T-helper 2 cell treated with Interferon-gamma antibody and Interleukin-4, amounts not matched to agents 5 μg/mL and 100 μg/mL, for 36 hours (primary cell): ENCODE results near the gene CDH13.

ENCODE experiments used
- DNase-seq: peaks from one replicate; pipeline ENCODE4 v3.0.0; 2021; ENCODE audit warnings: low spot score
- H3K27ac Mint-ChIP-seq: one replicate; pipeline ENCODE4 v1.8.0; 2021; ENCODE audit warnings: mild to moderate bottlenecking, mixed read lengths
- H3K27me3 Mint-ChIP-seq: one replicate; pipeline ENCODE4 v1.8.0; 2021; ENCODE audit warnings: low read depth, mixed read lengths
- H3K36me3 Mint-ChIP-seq: one replicate; pipeline ENCODE4 v1.8.0; 2021; ENCODE audit warnings: low read depth, mixed read lengths
- H3K4me1 Mint-ChIP-seq: one replicate; pipeline ENCODE4 v1.8.0; 2021; ENCODE audit warnings: low read depth, mixed read lengths
- H3K4me3 Mint-ChIP-seq: one replicate; pipeline ENCODE4 v1.8.0; 2022; ENCODE audit warnings: mild to moderate bottlenecking, moderate library complexity, mixed read lengths
- H3K9me3 Mint-ChIP-seq: one replicate; pipeline ENCODE4 v1.8.0; 2021; ENCODE audit warnings: mixed read lengths

CDH13 gene

DNA sequence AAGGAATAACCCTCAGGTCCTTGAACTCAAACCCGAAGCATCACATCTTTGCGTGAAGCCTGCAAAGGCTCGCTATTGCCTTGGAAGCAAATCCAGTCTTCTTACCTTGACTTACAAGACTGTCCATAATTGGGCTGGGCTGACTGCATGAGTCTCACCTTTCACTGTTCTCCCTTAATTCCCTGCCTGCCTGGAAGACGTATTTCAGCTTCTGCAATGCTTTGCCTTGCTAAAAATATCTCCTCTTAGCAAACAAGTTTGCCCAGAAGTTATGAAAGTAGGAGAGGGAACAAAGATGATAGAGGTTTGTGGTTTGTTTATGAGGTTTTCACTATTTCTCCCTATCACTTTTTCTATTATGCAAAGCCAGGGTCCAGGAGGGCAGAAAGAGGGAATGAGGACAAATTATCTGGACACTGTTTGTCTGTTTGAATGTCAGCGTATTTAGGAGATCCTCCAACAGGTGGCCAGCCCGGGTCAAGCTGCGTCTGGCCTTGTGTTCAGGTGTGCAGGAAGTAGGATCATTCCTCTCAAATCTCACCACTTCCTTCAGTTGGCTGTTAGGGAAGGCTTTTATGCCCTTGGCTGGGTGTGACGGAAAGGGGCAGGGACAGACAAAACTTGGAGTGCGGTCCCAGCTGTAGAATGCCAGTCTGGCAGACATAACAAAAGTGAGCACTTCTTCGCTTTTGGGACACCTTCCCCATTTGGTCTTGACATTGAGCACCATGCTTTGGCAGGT, 488.9 kb downstream of the CDH13 start:
- DNase-seq = no peak
- no peaks in the 10 kb centered on the region for H3K4me1 Mint-ChIP-seq
- no peaks in the 10 kb centered on the region for H3K9me3 Mint-ChIP-seq
- no peak overlapping the region for H3K4me3 Mint-ChIP-seq
- no peak overlapping the region for H3K27ac Mint-ChIP-seq
- no peaks in the 10 kb centered on the region for H3K36me3 Mint-ChIP-seq
- H3K27me3 Mint-ChIP-seq = no peaks in the 10 kb centered on the region

DNA sequence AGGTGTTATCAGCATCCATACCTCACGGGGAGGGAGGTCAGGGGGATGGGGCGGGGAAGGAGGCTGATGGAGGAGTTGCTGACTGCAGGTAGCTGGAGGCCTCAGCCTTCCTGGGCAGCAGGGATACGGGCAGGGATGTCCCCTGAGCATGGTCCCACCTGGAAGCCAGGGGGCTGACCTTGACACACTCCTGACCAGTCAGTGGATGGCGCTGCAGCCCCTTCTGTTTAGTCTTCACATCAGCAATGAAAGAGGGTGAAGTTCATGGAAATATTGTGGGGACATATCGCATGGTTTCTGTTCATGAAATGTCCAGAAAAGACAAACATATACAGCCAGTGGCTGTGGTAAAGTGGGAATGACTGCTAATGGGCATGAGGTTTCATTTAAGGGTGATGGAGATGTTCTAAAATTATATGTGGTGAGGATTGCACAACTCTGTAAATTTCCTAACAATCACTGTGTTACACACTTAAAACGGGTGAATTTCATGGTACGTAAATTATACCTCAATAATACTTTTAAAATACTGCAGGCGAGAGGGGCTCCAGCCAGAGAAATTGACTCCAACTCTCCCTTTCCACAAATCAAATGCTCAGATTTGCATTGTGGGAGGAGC, 489.6 kb downstream of the CDH13 start:
- no peaks in the 10 kb centered on the region for H3K9me3 Mint-ChIP-seq
- H3K27ac Mint-ChIP-seq = no peak overlapping the region
- no peak for DNase-seq
- H3K36me3 Mint-ChIP-seq = no peaks in the 10 kb centered on the region
- H3K4me1 Mint-ChIP-seq = no peaks in the 10 kb centered on the region
- H3K4me3 Mint-ChIP-seq = no peak overlapping the region
- H3K27me3 Mint-ChIP-seq = no peaks in the 10 kb centered on the region

DNA sequence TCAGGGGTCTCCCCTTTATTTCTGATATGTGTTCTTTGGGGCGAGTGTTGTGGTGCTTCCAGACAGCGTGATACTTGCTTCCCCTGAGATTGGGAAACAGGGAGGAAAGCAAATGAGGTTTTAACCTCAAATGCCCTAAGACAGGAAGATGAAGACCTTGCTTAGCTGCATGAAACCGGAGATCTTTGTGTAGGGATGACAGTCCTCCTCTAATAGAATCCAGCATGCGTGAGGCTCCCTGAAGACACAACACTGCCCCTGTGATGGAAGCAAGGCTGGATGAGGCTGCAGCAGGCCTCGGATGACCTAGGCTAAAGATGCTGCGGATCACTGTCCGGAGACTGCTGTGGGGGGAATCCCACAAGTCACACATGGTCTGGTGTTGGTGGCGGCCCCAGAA, 491.0 kb downstream of the CDH13 start:
- H3K4me1 Mint-ChIP-seq = no peaks in the 10 kb centered on the region
- no peak for DNase-seq
- H3K9me3 Mint-ChIP-seq = no peaks in the 10 kb centered on the region
- no peak overlapping the region for H3K4me3 Mint-ChIP-seq
- no peaks in the 10 kb centered on the region for H3K36me3 Mint-ChIP-seq
- H3K27ac Mint-ChIP-seq = no peak overlapping the region
- no peaks in the 10 kb centered on the region for H3K27me3 Mint-ChIP-seq

DNA sequence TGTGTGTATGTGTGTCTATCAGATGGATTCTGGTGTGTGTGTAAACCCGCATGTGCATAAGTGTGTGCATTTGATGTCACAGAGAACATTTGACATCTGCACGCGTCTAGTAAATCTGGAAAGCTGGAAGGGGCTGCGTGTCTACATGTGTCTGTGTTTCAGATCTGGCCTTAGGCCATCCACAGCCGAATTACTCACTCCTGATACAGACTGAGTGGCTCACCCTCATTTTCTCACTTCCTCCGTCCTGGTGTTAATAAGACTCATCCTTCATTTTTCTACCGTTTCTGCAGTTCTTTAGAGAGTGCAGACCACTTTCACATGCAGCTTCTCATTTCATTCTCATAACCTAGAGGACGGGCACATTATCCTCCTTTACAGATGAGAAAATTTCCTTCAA, 491.6 kb downstream of the CDH13 start:
- Mint-ChIP-seq H3K9me3 (peaks cover under 1% of the 10 kb centered on the region), H3K4me1 (no peaks in the 10 kb centered on the region), H3K36me3 (no peaks in the 10 kb centered on the region), H3K27ac (no peak overlapping the region), H3K27me3 (no peaks in the 10 kb centered on the region), H3K4me3 (no peak overlapping the region)
- DNase-seq = no peak

DNA sequence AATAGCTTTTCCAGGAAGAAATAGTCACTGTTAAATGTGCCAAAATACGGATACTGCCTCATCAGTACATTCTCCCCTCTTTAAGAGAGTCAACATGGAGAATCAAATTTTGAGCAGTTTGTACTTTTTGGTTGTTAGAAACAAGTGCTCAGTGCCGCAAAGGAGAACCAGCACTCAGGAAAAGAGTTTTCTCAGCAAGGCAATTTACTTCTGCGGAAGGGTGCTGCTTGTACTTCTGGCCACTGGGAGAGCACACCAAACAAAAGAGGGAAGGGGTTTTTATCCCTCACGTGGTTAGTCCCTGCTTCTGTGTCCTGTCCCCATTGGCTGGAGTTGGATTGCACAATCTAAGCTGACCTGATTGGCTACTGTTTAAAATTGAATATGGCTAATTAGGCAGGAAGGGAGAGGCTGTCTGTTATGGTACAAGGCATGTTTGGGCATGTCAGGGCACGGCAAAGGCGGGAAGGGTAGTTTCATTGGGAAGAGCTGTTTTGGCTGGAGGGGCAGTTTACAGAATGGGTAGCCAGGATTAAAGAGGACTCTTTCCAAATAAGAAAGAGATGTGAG, 499.3 kb downstream of the CDH13 start:
- Mint-ChIP-seq H3K36me3 (no peaks in the 10 kb centered on the region), H3K4me1 (no peaks in the 10 kb centered on the region), H3K4me3 (no peak overlapping the region), H3K9me3 (peaks cover 27% of the 10 kb centered on the region), H3K27me3 (no peaks in the 10 kb centered on the region), H3K27ac (no peak overlapping the region)
- DNase-seq = no peak

DNA sequence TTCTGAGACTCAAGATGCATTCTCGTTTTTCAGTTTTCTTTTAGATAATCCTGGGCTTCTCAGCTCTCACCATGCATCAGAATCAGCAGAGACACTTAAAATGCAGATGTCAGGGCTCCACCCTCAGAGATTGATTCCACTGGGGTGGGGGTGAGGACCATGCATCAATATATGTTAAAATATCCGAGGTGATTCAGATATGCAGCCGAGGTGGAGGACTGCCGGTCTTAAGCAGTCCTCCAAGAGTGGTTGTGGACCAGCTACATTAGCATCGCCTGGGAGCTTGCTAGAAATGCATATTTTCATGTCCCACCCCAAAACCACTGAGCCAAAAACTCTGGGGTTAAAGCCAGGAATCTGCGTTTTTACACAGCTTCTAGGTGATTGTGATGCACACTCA, 501.3 kb downstream of the CDH13 start:
- no peak for DNase-seq
- Mint-ChIP-seq H3K9me3 (peaks cover 27% of the 10 kb centered on the region), H3K4me3 (no peak overlapping the region), H3K27ac (no peak overlapping the region), H3K4me1 (no peaks in the 10 kb centered on the region), H3K27me3 (no peaks in the 10 kb centered on the region), H3K36me3 (no peaks in the 10 kb centered on the region)

DNA sequence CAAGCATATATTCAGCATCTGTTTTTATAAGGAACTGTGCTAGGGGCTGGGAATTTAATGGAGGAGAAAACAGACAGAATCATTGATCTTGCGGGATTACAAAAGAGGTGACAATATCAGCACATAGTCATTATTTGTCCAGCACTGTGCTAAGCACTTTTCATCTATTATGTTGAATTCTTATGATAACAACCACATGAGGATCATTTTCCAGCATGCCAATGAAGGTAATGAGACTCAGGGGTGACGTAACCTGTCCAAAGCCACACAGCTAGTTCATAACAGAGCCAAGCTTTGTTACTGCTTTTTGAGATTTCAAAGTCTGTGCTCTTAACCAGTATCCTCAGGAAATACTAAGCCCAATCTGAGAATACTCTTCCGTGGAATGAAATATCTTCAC, 503.3 kb downstream of the CDH13 start:
- H3K4me1 Mint-ChIP-seq = no peaks in the 10 kb centered on the region
- H3K9me3 Mint-ChIP-seq = peaks cover 21% of the 10 kb centered on the region
- H3K4me3 Mint-ChIP-seq = no peak overlapping the region
- DNase-seq = no peak
- no peaks in the 10 kb centered on the region for H3K27me3 Mint-ChIP-seq
- no peak overlapping the region for H3K27ac Mint-ChIP-seq
- H3K36me3 Mint-ChIP-seq = no peaks in the 10 kb centered on the region

DNA sequence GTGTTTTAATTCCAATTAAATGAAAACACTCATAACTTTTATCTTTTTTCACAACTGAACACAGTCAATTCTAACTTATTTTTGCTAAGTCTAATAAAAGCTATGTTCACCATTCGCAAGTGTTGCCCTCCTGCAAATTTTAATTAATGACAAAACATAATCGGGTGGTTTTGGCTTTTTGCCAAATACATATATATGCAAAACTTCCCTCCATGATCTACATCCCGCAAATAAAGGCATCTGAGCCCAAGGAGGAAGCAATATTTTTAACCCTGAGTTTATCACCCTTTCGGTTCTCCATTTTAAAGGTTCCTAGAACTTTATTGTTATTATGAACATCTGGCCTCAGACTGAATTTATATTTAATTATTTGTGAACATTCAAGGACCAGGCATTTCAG, 507.9 kb downstream of the CDH13 start:
- Mint-ChIP-seq H3K36me3 (no peaks in the 10 kb centered on the region), H3K9me3 (peaks cover 3% of the 10 kb centered on the region), H3K27ac (no peak overlapping the region), H3K27me3 (peaks cover 2% of the 10 kb centered on the region), H3K4me1 (peaks cover 6% of the 10 kb centered on the region), H3K4me3 (no peak overlapping the region)
- no peak for DNase-seq

DNA sequence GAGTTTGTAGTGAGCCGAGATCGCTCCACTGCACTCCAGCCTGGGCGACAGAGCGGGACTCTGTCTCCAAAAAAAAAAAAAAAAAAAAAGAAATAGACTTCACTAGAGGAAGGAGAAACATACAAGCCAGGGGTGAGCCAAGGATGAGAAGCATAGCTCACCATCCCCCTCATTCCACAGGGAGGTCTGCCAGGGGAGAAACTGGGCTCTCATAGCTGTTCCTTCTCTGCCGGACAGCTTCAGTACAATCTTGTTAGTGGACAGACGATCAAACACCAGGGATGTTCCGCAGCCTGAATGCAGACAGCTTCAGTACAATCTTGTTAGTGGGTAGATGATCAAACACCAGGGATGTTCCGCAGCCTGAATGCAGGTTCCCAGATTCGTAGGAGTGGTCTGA, 509.6 kb downstream of the CDH13 start:
- Mint-ChIP-seq H3K27me3 (peaks cover 2% of the 10 kb centered on the region), H3K4me1 (peaks cover 6% of the 10 kb centered on the region), H3K9me3 (peaks cover 3% of the 10 kb centered on the region), H3K27ac (no peak overlapping the region), H3K36me3 (no peaks in the 10 kb centered on the region), H3K4me3 (no peak overlapping the region)
- DNase-seq = no peak

DNA sequence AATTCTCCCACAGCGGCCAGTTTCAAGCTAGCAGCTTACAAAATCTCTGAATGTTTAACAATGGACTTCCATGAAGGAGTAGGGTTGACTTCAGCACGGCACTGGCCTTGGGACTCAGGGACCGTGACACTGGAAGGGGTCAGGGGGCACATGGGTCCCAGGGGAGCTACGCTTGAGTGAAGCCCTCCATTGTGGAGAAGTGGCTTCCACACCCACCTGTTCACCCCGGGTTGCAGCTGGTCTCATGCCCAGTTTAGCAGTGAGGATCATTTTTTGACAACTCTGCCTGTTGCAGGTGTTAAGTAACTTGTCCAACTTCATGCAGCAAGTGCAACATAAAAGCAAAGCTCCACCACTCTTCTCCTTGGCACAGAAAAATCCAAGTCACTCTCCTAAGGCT, 510.2 kb downstream of the CDH13 start:
- Mint-ChIP-seq H3K27me3 (peaks cover 2% of the 10 kb centered on the region), H3K36me3 (no peaks in the 10 kb centered on the region), H3K27ac (no peak overlapping the region), H3K9me3 (peaks cover 3% of the 10 kb centered on the region), H3K4me3 (peak overlapping the region; percentile 63), H3K4me1 (peaks cover 6% of the 10 kb centered on the region)
- no peak for DNase-seq

DNA sequence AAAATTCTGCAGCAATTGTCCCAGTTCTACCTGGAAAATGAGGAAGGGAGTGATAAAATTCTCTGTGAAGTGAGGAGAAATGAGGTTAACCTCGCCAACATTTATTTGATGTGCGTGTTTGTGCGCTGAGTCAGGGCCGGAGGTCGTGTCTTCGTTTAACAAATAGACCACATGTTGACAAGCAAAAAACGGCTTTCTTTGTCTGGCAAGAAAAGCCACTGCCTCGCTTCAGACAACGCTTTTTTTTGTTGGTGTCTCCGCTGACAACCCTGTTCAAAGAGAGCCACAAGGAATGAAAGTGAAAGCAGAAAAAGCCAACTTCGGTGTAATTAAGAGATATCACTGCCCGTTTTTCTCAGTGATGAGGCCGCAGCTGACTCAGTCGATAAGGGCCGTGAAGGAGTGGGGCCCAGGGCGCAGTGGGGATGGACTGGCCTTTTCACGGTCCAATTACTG, 510.6 kb downstream of the CDH13 start:
- peaks cover 2% of the 10 kb centered on the region for H3K27me3 Mint-ChIP-seq
- peak overlapping the region; percentile 63 for H3K4me3 Mint-ChIP-seq
- peak overlapping the region; percentile 89 for H3K27ac Mint-ChIP-seq
- H3K36me3 Mint-ChIP-seq = no peaks in the 10 kb centered on the region
- DNase-seq = peak; percentile 6
- H3K4me1 Mint-ChIP-seq = peaks cover 6% of the 10 kb centered on the region
- H3K9me3 Mint-ChIP-seq = peaks cover 3% of the 10 kb centered on the region

DNA sequence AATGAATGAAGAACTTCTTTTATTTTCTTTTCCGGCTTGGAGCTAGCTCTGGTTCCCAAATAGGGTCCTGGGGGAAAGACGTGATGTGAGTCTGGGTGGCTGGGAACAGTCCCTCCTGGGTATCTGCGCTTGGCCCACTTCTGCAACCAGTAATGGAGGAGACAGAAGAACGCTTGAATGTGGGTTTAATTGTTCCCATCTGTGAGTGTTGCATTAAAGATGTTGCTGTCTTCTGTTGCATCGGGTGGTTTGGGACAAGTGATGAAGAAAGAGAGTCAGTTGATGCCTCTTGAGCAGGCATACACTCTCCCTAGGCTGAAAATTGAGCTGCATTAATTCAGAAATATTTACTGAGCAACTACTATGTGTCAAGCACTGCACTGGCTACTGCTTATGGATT, 511.1 kb downstream of the CDH13 start:
- H3K4me1 Mint-ChIP-seq = peaks cover 6% of the 10 kb centered on the region
- H3K36me3 Mint-ChIP-seq = no peaks in the 10 kb centered on the region
- DNase-seq = no peak
- peaks cover 3% of the 10 kb centered on the region for H3K9me3 Mint-ChIP-seq
- H3K27me3 Mint-ChIP-seq = peaks cover 2% of the 10 kb centered on the region
- H3K27ac Mint-ChIP-seq = no peak overlapping the region
- H3K4me3 Mint-ChIP-seq = peak overlapping the region; percentile 63

DNA sequence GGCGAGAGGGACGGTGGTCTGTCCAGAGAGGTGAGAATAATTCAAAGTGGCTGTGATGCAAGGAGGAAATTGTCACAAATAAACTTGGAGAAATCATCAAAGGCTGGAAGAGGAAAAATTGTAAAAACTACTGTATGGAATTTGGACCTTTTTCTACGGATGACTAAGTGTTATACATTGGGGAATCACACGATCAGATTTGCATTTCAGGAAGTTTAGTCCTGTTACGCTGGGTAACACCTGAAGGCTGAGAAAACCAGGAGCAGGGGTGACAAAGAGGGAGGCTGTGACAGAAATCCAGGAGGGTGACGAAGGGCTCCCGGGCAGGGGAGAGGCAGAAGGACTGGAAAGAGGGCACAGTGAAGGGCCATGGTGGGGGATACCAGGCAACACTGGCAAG, 511.7 kb downstream of the CDH13 start:
- H3K27ac Mint-ChIP-seq = no peak overlapping the region

DNA sequence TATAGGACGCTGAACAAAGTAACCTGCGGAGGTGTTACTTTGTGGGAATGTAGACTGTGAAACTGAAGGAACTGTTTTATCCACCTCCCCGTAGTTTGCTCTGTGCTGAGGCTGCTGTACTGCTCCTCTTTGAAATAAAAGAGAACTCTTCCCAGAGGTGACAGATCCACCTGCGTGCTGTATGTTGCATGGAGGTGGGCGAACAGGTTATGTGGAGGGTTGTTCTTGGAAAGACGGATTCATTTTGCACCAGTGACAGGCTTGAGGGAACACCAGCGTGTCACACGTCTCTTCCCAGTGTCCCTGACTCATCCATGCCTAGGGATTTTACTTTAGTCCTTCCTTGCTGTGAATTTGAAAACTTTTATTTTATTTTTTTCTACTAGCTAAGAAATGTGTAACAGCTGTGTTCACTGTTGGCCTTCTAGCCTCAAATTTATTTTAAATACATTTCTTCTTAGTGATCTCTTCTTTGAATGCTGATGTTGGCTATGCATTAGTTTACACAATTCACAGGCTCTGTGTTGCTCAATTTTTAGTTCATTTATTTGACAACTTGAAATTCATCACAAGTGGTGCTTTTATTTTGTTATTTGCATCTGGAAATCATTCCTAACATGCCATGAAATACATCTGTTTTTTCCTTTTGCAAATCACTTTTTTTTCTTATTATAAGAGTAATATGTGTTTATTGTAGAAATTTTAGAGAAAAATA, 512.4 kb downstream of the CDH13 start:
- DNase-seq = no peak
- H3K4me3 Mint-ChIP-seq = no peak overlapping the region
- peaks cover 2% of the 10 kb centered on the region for H3K27me3 Mint-ChIP-seq
- no peak overlapping the region for H3K27ac Mint-ChIP-seq
- H3K9me3 Mint-ChIP-seq = peaks cover 3% of the 10 kb centered on the region
- H3K36me3 Mint-ChIP-seq = no peaks in the 10 kb centered on the region
- H3K4me1 Mint-ChIP-seq = peaks cover 6% of the 10 kb centered on the region

More for the DNA sequence above, 511.7 kb downstream of the CDH13 start:
- no peak overlapping the region for H3K4me3 Mint-ChIP-seq
- peaks cover 2% of the 10 kb centered on the region for H3K27me3 Mint-ChIP-seq
- H3K36me3 Mint-ChIP-seq = no peaks in the 10 kb centered on the region
- no peak for DNase-seq
- H3K9me3 Mint-ChIP-seq = peaks cover 3% of the 10 kb centered on the region
- peaks cover 6% of the 10 kb centered on the region for H3K4me1 Mint-ChIP-seq
